Neural progenitor cell (in vitro differentiated cells): ENCODE data around the gene KRT35.

Source experiments
- EZH2 ChIP-seq: fragments of 200-600 bp; sonication (generic); IDR thresholded peaks from 2 replicates; pipeline ENCODE4 v1.6.1; 2017; ENCODE audit warnings: antibody characterized with exemption, mild to moderate bottlenecking, moderate library complexity
- TF ChIP-seq, protein P1 (sequence below): fragments of 200-600 bp; sonication (generic); IDR thresholded peaks from 2 replicates; pipeline ENCODE4 v1.5.1; 2017; ENCODE audit warnings: antibody characterized with exemption, mild to moderate bottlenecking

- TF ChIP-seq, protein P1, sequence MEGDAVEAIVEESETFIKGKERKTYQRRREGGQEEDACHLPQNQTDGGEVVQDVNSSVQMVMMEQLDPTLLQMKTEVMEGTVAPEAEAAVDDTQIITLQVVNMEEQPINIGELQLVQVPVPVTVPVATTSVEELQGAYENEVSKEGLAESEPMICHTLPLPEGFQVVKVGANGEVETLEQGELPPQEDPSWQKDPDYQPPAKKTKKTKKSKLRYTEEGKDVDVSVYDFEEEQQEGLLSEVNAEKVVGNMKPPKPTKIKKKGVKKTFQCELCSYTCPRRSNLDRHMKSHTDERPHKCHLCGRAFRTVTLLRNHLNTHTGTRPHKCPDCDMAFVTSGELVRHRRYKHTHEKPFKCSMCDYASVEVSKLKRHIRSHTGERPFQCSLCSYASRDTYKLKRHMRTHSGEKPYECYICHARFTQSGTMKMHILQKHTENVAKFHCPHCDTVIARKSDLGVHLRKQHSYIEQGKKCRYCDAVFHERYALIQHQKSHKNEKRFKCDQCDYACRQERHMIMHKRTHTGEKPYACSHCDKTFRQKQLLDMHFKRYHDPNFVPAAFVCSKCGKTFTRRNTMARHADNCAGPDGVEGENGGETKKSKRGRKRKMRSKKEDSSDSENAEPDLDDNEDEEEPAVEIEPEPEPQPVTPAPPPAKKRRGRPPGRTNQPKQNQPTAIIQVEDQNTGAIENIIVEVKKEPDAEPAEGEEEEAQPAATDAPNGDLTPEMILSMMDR = no peak
- TF ChIP-seq EZH2 = no peak
Measured at GRCh38 chr17:41444186-41444585, 36.8 kb downstream of the KRT35 start.
